Measurements from ENCODE around the gene NTN1.
"Not testable (repeated sequence)": the region's sequence is repeated elsewhere in the genome, so short reads cannot be mapped to it uniquely, and the experiment has no call there.

Gene NTN1

GRCh38 chr17:9021158-9021991, at the start of gene NTN1:
Gene NTN1, plus strand, starts transcription at chr17:9021510. Its CDS starts 864 bp downstream, at chr17:9022374.
- FAIRE-seq (no peak), DNase-seq (ENCODE audit: extremely low spot score, insufficient read length, low read depth) (peak; percentile 51)

GRCh38 chr17:8975091-8975725, 46.1 kb upstream of the NTN1 start:
- FAIRE-seq (peak; percentile 29), DNase-seq (ENCODE audit: extremely low spot score, insufficient read length, low read depth) (no peak)

GRCh38 chr17:8976638-8977037, 44.7 kb upstream of the NTN1 start:
- DNase-seq (ENCODE audit: extremely low spot score, insufficient read length, low read depth) = no peak
- peak; percentile 70 for FAIRE-seq

GRCh38 chr17:8979715-8980114, 41.6 kb upstream of the NTN1 start:
- DNase-seq (ENCODE audit: extremely low spot score, insufficient read length, low read depth) (no peak), FAIRE-seq (peak; percentile 85)

- DNase-seq (ENCODE audit: extremely low spot score, insufficient read length, low read depth) (no peak), FAIRE-seq (no peak)
Observed at GRCh38 chr17:8981443-8981842, 39.9 kb upstream of the NTN1 start.

- FAIRE-seq; DNase-seq (ENCODE audit: extremely low spot score, insufficient read length, low read depth): not testable (repeated sequence)
Observed at GRCh38 chr17:8984225-8984624, 37.1 kb upstream of the NTN1 start.

- DNase-seq (ENCODE audit: extremely low spot score, insufficient read length, low read depth) (no peak), FAIRE-seq (peak; percentile 95)
Observed at GRCh38 chr17:8985054-8985701, 36.1 kb upstream of the NTN1 start.

GRCh38 chr17:8986295-8986694, 35.0 kb upstream of the NTN1 start:
- DNase-seq (ENCODE audit: extremely low spot score, insufficient read length, low read depth) (no peak), FAIRE-seq (no peak)

- DNase-seq (ENCODE audit: extremely low spot score, insufficient read length, low read depth); FAIRE-seq: not testable (repeated sequence)
Observed at GRCh38 chr17:8988263-8988935, 32.9 kb upstream of the NTN1 start.

- no peak for DNase-seq (ENCODE audit: extremely low spot score, insufficient read length, low read depth)
- FAIRE-seq = peak; percentile 59
Observed at GRCh38 chr17:8991514-8992285, 29.6 kb upstream of the NTN1 start.

GRCh38 chr17:8994319-8994718, 27.0 kb upstream of the NTN1 start:
- DNase-seq (ENCODE audit: extremely low spot score, insufficient read length, low read depth) (no peak), FAIRE-seq (peak; percentile 75)

- FAIRE-seq = no peak
- DNase-seq (ENCODE audit: extremely low spot score, insufficient read length, low read depth) = no peak
Observed at GRCh38 chr17:8995711-8996110, 25.6 kb upstream of the NTN1 start.

- DNase-seq (ENCODE audit: extremely low spot score, insufficient read length, low read depth) (peak; percentile 69), FAIRE-seq (peak; percentile 89)
Observed at GRCh38 chr17:8997994-8998628, 23.2 kb upstream of the NTN1 start.

GRCh38 chr17:9001559-9001958, 19.8 kb upstream of the NTN1 start:
- DNase-seq (ENCODE audit: extremely low spot score, insufficient read length, low read depth) (no peak), FAIRE-seq (peak; percentile 41)

- no peak for DNase-seq (ENCODE audit: extremely low spot score, insufficient read length, low read depth)
- FAIRE-seq = no peak
Observed at GRCh38 chr17:9002227-9002605, 19.1 kb upstream of the NTN1 start.

GRCh38 chr17:9002606-9003354, 18.5 kb upstream of the NTN1 start:
- FAIRE-seq (no peak), DNase-seq (ENCODE audit: extremely low spot score, insufficient read length, low read depth) (no peak)

GRCh38 chr17:9003355-9004131, 17.8 kb upstream of the NTN1 start:
- FAIRE-seq = no peak
- DNase-seq (ENCODE audit: extremely low spot score, insufficient read length, low read depth) = no peak
